ENCODE data around the gene IL13.
"Not testable (repeated sequence)": the region's sequence is repeated elsewhere in the genome, so short reads cannot be mapped to it uniquely, and the experiment has no call there.

IL13 gene

GRCh38 chr5:132689513-132689912 lies 31.5 kb downstream of the IL13 start:
- peak; percentile 32 for DNase-seq

- no peak for DNase-seq
Measured at GRCh38 chr5:132690156-132690555, 32.2 kb downstream of the IL13 start.

DNA sequence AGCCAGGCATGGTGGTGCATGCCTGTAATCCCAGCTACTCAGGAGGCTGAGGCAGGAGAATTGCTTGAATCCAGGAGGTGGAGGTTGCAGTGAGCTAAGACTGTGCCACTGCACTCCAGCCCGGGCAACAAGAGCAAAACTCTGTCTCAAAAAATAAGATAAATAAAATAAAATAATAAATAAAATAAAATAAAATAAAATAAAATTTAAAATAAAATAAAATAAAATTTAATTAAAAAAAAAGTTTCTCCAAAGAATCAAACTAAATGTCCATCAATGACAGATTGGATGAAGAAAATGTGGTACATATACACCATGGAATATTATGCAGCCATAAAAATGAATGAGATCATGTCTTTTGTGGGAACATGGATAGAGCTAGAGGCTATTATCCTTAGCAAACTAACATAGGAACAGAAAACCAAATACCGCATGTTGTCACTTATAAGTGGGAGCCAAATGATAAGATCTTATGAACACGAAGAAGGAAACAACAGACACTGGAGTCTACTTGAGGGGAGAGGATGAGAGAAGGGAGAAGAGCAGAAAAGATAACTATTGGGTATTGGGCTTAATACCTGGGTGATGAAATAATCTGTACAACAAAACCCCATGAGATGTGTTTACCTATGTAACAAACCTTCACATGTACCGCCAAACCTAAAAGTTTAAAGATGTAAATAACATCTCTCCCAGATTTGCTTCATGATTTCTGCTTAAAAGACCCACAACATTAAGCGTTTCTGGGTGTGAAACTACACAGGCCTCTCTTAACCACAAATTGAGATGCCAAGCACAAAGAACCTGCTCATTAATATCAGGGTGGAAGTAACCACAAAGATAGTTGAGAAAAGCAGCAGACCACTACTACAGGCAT lies 34.0 kb downstream of the IL13 start:
- DNase-seq = not testable (repeated sequence)

DNA sequence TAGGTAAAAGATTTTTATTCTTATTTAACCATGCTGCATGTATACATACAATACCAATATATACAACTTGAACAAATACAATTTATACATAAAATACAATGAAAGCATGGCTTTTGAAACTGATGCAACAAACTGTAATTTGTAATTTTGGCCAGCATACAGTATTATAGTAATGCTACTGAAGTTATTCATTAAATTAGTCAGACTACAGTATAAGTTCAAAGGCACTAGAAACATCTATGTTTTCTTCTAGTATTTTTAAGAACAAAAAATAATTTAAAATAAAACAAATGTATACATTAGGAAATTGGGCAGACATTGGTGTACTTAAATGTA lies 34.6 kb downstream of the IL13 start:
- DNase-seq = no peak

GRCh38 chr5:132695956-132696355 lies 38.0 kb downstream of the IL13 start:
- DNase-seq = no peak

DNA sequence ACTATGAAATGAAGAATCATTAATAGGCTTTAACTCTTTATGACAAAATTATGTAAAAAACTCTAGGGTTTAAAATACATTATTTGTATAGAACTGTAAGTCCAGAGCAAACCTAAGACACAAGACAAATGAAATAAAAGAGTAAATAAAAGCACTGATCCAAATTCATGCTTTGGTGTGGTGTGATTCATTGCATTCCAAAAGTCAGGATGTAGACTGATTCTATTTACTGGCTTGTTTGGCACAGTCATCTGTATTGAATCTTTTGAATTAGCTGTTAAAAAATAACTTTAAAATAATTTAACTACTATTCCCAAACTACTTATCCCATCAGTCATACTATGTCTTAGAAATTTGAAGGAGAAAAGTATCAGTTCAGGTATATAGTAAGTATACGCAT lies 46.9 kb downstream of the IL13 start:
- DNase-seq = no peak

GRCh38 chr5:132708645-132709044 lies 50.7 kb downstream of the IL13 start:
- no peak for DNase-seq
